HepG2 (cell line): ENCODE results near the gene ABCF1. TPM values are rescaled to one million over a fixed set of nuclear protein-coding genes. Genes with fewer than 3 reads are reported as not detected.

Experiments
- ATAD3A ChIP-seq: sonication (generic); formaldehyde crosslinking; IDR thresholded peaks from 2 replicates; pipeline ENCODE4 v1.4.0; 2020; ENCODE audit warnings: missing genetic modification reagents
- GABPA ChIP-seq, 2 experiments: IDR thresholded peaks; 2 replicates each; pipeline ENCODE4 v1.6.1; 2011 to 2016; ENCODE audit warnings: low read depth in 2 of 2, low read length in 1 of 2, missing biosample characterization in 1 of 2, missing genetic modification characterization in 1 of 2
- HNRNPH1 ChIP-seq: fragments of 200-400 bp; formaldehyde crosslinking; optimal IDR thresholded peaks from 2 replicates; pipeline ENCODE3; 2017; ENCODE audit warnings: mild to moderate bottlenecking, low read depth, low read length
- KDM3A ChIP-seq: IDR thresholded peaks from 2 replicates; pipeline ENCODE4 v1.6.1; 2018; ENCODE audit warnings: low read depth, missing compliant biosample characterization
- KLF15 ChIP-seq: sonication (generic); formaldehyde crosslinking; IDR thresholded peaks from 2 replicates; pipeline ENCODE4 v1.8.1; 2023; ENCODE audit warnings: borderline replicate concordance, mild to moderate bottlenecking, inconsistent platforms, missing genetic modification reagents, mixed read lengths
- MED13 ChIP-seq: sonication (generic); formaldehyde crosslinking; IDR thresholded peaks from 2 replicates; pipeline ENCODE4 v1.5.0; 2020; ENCODE audit warnings: missing genetic modification reagents
- POLR2AphosphoS5 ChIP-seq: IDR thresholded peaks from 2 replicates; pipeline ENCODE4 v1.6.1; 2012; ENCODE audit warnings: low read depth, low read length
- RBM22 ChIP-seq: fragments of 200-400 bp; formaldehyde crosslinking; optimal IDR thresholded peaks from 2 replicates; pipeline ENCODE3; 2017; ENCODE audit warnings: mild to moderate bottlenecking, low read length, moderate library complexity
- SMC3 ChIP-seq: IDR thresholded peaks from 2 replicates; pipeline ENCODE4 v1.6.1; 2011; ENCODE audit warnings: low read length, improper control_type of control experiment
- TBL1XR1 ChIP-seq: fragments of 150-350 bp; IDR thresholded peaks from 2 replicates; pipeline ENCODE4 v1.6.1; 2014; ENCODE audit warnings: borderline replicate concordance, low read length; ENCODE audit not compliant: partially characterized antibody
- ZBTB3 ChIP-seq: sonication (generic); formaldehyde crosslinking; IDR thresholded peaks from 2 replicates; pipeline ENCODE4 v1.4.0; 2020; ENCODE audit warnings: low read depth, mild to moderate bottlenecking, moderate library complexity, missing genetic modification reagents, borderline replicate concordance
- ZBTB42 ChIP-seq: sonication (generic); formaldehyde crosslinking; IDR thresholded peaks from 2 replicates; pipeline ENCODE4 v1.5.0; 2020; ENCODE audit warnings: mild to moderate bottlenecking, missing genetic modification reagents
- ZC3H13 ChIP-seq: sonication (generic); formaldehyde crosslinking; IDR thresholded peaks from 2 replicates; pipeline ENCODE4 v1.8.1; 2023; ENCODE audit warnings: mild to moderate bottlenecking, missing genetic modification reagents, moderate library complexity
- ZEB1 ChIP-seq: IDR thresholded peaks from 2 replicates; pipeline ENCODE4 v1.6.1; 2012; ENCODE audit warnings: mild to moderate bottlenecking, low read depth, inconsistent platforms; ENCODE audit not compliant: insufficient replicate concordance
- ZNF138 ChIP-seq: sonication (generic); formaldehyde crosslinking; IDR thresholded peaks from 2 replicates; pipeline ENCODE4 v1.5.0; 2020; ENCODE audit warnings: mild to moderate bottlenecking, low read depth, missing genetic modification reagents
- ZNF264 ChIP-seq: sonication (generic); formaldehyde crosslinking; IDR thresholded peaks from 2 replicates; pipeline ENCODE4 v1.4.0; 2020; ENCODE audit warnings: missing genetic modification reagents
- ZNF326 ChIP-seq: sonication (generic); formaldehyde crosslinking; IDR thresholded peaks from 2 replicates; pipeline ENCODE4 v1.4.0; 2020; ENCODE audit warnings: missing genetic modification reagents, borderline replicate concordance
- ZNF737 ChIP-seq: sonication (generic); formaldehyde crosslinking; IDR thresholded peaks from 2 replicates; pipeline ENCODE4 v1.5.0; 2020; ENCODE audit warnings: missing genetic modification reagents, mild to moderate bottlenecking, borderline replicate concordance
- polyA plus RNA-seq, 8 experiments: library from polyadenylated mRNA; depleted of rRNA in 3 of 8; stranded (reverse) in 7 of 8; unstranded in 1 of 8; fragments of >200 nt; fragmentation: Illumina TruSeq in 4 of 8; extraction: Trizol in 4 of 8; gene quantifications; 2 replicates each; pipeline versions ENCODE4 v1.2.1 to v1.2.3, GENCODE V29; 2011 to 2016; ENCODE audit warnings: low read depth in 4 of 8, missing spikeins in 1 of 8, mixed read lengths in 1 of 8; ENCODE audit not compliant: insufficient read depth in 1 of 8
- total RNA-seq, 5 experiments: library from RNA; depleted of rRNA; stranded (reverse); fragments of >200 nt; fragmentation: Illumina TruSeq; extraction: Trizol; gene quantifications; 2 replicates each; pipeline ENCODE4 v1.2.3, GENCODE V29; 2016; ENCODE audit warnings: low read depth in 1 of 5
- TF ChIP-seq, protein P1 (sequence below): sonication (generic); formaldehyde crosslinking; IDR thresholded peaks from 2 replicates; pipeline ENCODE4 v1.4.0; 2020; ENCODE audit warnings: missing genetic modification reagents, borderline replicate concordance
- TF ChIP-seq, protein P2 (sequence below): sonication (generic); formaldehyde crosslinking; IDR thresholded peaks from 2 replicates; pipeline ENCODE4 v1.4.0; 2020; ENCODE audit warnings: missing genetic modification reagents
- TF ChIP-seq, protein P3 (sequence below): sonication (generic); formaldehyde crosslinking; IDR thresholded peaks from 2 replicates; pipeline ENCODE4 v1.8.1; 2023; ENCODE audit warnings: mild to moderate bottlenecking, missing genetic modification reagents
- TF ChIP-seq, protein P4 (sequence below): IDR thresholded peaks from 2 replicates; pipeline ENCODE4 v1.6.1; 2012; ENCODE audit warnings: low read depth, low read length, improper control_type of control experiment

Gene ABCF1
- total and polyA plus RNA-seq, 2 of the 13 experiments (the other 11 are each of a cell fraction or from before 2014, with no cell fraction given) = 25.4 to 98.9 TPM

DNA sequence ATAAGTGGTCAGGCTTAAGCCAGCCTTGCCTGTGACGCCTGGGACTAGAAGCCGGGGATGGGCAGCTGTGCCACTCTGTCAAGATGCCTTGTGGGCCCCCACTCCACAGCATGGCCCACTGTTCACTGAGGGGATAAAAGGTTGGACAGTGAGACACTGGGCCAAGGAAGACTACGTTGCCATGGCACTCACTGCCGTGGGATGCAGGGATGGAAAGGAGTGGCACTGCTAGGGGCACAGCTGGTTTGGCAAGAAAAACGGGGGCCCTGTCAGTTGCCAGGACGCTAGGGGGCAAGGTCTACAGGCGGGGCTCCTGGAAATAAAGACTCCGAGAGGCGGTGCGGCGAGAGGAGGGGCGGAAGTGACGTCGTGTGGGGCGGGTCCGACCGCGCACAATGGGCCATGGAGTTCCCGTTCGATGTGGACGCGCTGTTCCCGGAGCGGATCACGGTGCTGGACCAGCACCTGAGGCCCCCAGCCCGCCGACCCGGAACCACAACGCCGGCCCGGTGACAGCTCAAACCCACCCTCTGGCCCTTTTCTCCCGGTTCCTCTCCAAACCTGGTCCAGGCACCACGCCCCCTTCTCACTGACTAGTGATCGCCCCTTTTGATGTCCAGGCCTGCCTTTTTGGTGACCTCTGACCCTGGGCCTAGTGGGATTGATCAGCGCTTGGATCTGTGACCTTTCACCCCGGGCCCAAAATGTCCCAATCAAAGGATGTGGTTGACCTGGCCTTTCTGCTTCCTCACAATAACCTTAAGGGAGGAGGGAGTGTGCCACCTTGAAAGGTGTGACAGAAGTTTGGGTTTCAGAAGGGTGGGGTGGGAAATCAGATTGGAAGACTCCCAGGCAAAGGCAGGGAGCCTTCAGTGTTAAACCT, 55.5 kb downstream of the ABCF1 start, which contains the start of gene ATAT1 (continued):
- TF ChIP-seq, protein P1, sequence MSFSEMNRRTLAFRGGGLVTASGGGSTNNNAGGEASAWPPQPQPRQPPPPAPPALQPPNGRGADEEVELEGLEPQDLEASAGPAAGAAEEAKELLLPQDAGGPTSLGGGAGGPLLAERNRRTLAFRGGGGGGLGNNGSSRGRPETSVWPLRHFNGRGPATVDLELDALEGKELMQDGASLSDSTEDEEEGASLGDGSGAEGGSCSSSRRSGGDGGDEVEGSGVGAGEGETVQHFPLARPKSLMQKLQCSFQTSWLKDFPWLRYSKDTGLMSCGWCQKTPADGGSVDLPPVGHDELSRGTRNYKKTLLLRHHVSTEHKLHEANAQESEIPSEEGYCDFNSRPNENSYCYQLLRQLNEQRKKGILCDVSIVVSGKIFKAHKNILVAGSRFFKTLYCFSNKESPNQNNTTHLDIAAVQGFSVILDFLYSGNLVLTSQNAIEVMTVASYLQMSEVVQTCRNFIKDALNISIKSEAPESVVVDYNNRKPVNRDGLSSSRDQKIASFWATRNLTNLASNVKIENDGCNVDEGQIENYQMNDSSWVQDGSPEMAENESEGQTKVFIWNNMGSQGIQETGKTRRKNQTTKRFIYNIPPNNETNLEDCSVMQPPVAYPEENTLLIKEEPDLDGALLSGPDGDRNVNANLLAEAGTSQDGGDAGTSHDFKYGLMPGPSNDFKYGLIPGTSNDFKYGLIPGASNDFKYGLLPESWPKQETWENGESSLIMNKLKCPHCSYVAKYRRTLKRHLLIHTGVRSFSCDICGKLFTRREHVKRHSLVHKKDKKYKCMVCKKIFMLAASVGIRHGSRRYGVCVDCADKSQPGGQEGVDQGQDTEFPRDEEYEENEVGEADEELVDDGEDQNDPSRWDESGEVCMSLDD = no peak
- TF ChIP-seq ZNF264 (CRISPR knock-in tag) (peak; percentile 61; the same call in 1 of the 2 replicates), KDM3A (CRISPR knock-in tag) (peak; percentile 26; the same call in 1 of the 2 replicates), HNRNPH1 (peak; percentile 95), ZNF737 (CRISPR knock-in tag) (peak; percentile 76; the same call in 1 of the 2 replicates), ZNF326 (no peak), KLF15 (0 out of 2 replicates have a peak, but pooled peaks have one; percentile 65), ZC3H13 (CRISPR knock-in tag) (peak; percentile 79; the same call in 1 of the 2 replicates), POLR2AphosphoS5 (peak; percentile 88), ATAD3A (CRISPR knock-in tag) (no peak), SMC3 (0 out of 2 replicates have a peak, but pooled peaks have one; percentile 38), GABPA (IDR thresholded peaks at IDR 0.05; ENCODE audit: low read depth, low read length) (peak; percentile 87), GABPA (CRISPR knock-in tag; IDR thresholded peaks at IDR 0.05; ENCODE audit: low read depth) (peak; percentile 96), RBM22 (peak; percentile 99), ZBTB3 (CRISPR knock-in tag) (no peak), MED13 (CRISPR knock-in tag) (no peak; the same call in 1 of the 2 replicates), ZBTB42 (CRISPR knock-in tag) (no peak), ZEB1 (peak; percentile 63), ZNF138 (CRISPR knock-in tag) (peak; percentile 93; the same call in 1 of the 2 replicates), TBL1XR1 (no peak)
- TF ChIP-seq, protein P2, sequence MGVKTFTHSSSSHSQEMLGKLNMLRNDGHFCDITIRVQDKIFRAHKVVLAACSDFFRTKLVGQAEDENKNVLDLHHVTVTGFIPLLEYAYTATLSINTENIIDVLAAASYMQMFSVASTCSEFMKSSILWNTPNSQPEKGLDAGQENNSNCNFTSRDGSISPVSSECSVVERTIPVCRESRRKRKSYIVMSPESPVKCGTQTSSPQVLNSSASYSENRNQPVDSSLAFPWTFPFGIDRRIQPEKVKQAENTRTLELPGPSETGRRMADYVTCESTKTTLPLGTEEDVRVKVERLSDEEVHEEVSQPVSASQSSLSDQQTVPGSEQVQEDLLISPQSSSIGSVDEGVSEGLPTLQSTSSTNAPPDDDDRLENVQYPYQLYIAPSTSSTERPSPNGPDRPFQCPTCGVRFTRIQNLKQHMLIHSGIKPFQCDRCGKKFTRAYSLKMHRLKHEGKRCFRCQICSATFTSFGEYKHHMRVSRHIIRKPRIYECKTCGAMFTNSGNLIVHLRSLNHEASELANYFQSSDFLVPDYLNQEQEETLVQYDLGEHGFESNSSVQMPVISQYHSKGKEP (CRISPR knock-in tag) = peak; percentile 62; the same call in 1 of the 2 replicates
- TF ChIP-seq, protein P3, sequence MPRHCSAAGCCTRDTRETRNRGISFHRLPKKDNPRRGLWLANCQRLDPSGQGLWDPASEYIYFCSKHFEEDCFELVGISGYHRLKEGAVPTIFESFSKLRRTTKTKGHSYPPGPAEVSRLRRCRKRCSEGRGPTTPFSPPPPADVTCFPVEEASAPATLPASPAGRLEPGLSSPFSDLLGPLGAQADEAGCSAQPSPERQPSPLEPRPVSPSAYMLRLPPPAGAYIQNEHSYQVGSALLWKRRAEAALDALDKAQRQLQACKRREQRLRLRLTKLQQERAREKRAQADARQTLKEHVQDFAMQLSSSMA = no peak; the same call in 1 of the 2 replicates
- TF ChIP-seq, protein P4, sequence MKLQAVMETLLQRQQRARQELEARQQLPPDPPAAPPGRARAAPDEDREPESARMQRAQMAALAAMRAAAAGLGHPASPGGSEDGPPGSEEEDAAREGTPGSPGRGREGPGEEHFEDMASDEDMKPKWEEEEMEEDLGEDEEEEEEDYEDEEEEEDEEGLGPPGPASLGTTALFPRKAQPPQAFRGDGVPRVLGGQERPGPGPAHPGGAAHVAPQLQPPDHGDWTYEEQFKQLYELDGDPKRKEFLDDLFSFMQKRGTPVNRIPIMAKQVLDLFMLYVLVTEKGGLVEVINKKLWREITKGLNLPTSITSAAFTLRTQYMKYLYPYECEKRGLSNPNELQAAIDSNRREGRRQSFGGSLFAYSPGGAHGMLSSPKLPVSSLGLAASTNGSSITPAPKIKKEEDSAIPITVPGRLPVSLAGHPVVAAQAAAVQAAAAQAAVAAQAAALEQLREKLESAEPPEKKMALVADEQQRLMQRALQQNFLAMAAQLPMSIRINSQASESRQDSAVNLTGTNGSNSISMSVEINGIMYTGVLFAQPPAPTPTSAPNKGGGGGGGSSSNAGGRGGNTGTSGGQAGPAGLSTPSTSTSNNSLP = 0 out of 2 replicates have a peak, but pooled peaks have one; percentile 11
